Ishikawa (cell line): ENCODE measurements around the gene ZFAND3.

ENCODE experiments used
- CEBPB ChIP-seq: IDR thresholded peaks from 2 replicates; pipeline ENCODE4 v1.6.1; 2012
- CREB1 ChIP-seq: IDR thresholded peaks from 2 replicates; pipeline ENCODE4 v1.6.1; 2012; ENCODE audit warnings: low read depth
- EP300 ChIP-seq: IDR thresholded peaks from 2 replicates; pipeline ENCODE4 v1.6.1; 2012; ENCODE audit warnings: borderline replicate concordance
- FOXM1 ChIP-seq: IDR thresholded peaks from 2 replicates; pipeline ENCODE4 v1.6.1; 2012; ENCODE audit warnings: low read depth, borderline replicate concordance
- NFIC ChIP-seq: IDR thresholded peaks from 2 replicates; pipeline ENCODE4 v1.6.1; 2012
- TAF1 ChIP-seq: IDR thresholded peaks from 2 replicates; pipeline ENCODE4 v1.6.1; 2012; ENCODE audit warnings: low read depth, mild to moderate bottlenecking
- TEAD4 ChIP-seq: IDR thresholded peaks from 2 replicates; pipeline ENCODE4 v1.6.1; 2012
- YY1 ChIP-seq: IDR thresholded peaks from 2 replicates; pipeline ENCODE4 v1.6.1; 2012; ENCODE audit warnings: low read depth
- TF ChIP-seq, protein P1 (sequence below): IDR thresholded peaks from 2 replicates; pipeline ENCODE4 v1.6.1; 2012
- TF ChIP-seq, protein P2 (sequence below): IDR thresholded peaks from 2 replicates; pipeline ENCODE4 v1.6.1; 2012

DNA sequence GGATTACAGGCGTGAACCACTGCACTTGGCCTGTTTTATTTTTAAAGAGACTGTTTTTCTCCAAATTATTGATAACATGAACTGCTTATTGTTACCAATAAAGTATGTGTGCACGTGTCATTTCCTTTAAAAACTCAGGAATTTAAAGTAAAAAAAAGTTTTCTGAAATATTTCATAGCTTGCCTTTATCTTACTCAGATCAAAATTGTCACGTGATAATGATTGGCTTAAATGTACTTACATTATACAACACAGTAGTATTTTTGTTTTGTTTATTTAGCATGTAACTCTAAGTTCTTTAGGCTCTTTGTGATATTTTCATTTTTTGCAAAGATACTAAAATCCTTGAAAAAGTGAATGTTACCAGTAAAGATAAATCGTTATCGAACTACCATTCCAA, 174.1 kb downstream of the ZFAND3 start:
- no peak for TF ChIP-seq TEAD4
- no peak for TF ChIP-seq CREB1
- no peak for TF ChIP-seq EP300
- TF ChIP-seq, protein P1, sequence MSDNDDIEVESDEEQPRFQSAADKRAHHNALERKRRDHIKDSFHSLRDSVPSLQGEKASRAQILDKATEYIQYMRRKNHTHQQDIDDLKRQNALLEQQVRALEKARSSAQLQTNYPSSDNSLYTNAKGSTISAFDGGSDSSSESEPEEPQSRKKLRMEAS = no peak
- no peak for TF ChIP-seq YY1
- TF ChIP-seq CEBPB = no peak
- no peak for TF ChIP-seq FOXM1
- no peak for TF ChIP-seq TAF1
- no peak for TF ChIP-seq NFIC
- TF ChIP-seq, protein P2, sequence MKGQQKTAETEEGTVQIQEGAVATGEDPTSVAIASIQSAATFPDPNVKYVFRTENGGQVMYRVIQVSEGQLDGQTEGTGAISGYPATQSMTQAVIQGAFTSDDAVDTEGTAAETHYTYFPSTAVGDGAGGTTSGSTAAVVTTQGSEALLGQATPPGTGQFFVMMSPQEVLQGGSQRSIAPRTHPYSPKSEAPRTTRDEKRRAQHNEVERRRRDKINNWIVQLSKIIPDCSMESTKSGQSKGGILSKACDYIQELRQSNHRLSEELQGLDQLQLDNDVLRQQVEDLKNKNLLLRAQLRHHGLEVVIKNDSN = no peak
